HG02885 (cell line): ENCODE data around the gene RPS6KA5.
"Not testable (repeated sequence)": the region's sequence is repeated elsewhere in the genome, so short reads cannot be mapped to it uniquely, and the experiment has no call there.

Experiments
- ATAC-seq: cut with Tn5 transposase; IDR thresholded peaks from one replicate; pipeline ENCODE4 v1.9.1; 2021; ENCODE audit warnings: mild to moderate bottlenecking; ENCODE audit not compliant: unreplicated experiment, poor library complexity

RPS6KA5 gene

DNA sequence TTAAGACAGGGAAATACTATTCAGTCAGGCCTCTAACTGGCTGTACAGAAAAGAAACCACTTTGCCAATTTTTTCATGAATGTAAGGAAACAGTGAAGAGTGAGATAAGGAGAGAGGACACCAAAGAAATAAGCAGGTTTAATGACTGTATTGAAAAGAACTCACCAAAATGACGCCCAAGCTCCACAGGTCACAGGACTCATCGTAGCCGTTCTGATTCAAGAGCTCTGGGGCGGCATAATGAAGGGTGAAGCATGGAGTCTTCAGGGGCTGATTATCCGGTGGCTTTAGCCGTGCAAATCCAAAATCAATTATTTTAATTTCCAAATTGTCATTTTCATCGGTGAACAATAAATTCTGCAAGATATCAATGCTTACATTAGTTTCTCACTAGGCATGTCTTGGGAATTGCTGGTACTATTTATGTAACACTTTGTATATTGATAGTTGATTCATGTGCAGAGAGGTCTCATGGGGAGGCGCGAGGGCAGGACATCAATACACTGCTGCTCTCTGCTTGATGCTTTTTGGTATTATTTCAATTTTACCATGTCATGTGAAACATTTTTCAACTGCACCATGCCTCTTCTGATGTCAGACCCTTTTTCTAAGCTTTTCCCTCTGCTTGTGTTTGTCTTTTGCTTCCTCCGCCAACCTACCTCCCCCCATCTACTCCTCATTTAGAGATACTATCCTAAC lies 170.0 kb downstream of the RPS6KA5 start:
- ATAC-seq = no peak

- ATAC-seq = no peak
Measured at GRCh38 chr14:90886297-90886815, 174.1 kb downstream of the RPS6KA5 start.

- ATAC-seq = no peak
Measured at GRCh38 chr14:90883782-90884181, 176.7 kb downstream of the RPS6KA5 start.

GRCh38 chr14:90883197-90883596 lies 177.2 kb downstream of the RPS6KA5 start:
- no peak for ATAC-seq

DNA sequence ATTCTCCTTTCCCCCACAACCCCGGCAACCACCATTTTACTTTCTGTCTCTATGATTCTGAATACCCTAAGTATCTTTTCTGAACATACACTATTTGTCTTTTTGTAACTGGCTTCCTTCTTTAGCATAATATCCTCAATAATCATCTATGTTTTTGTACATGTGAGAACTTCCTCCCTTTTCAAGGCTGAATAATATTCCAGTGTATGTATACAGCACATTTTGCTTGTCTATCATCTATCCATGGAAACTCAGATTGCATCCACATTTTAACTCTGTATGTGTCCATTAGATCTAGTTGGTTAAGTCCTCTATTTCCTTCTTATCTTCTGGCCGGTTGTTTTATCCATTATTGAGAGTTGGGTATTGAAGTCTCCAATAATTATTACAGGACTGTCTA lies 180.2 kb downstream of the RPS6KA5 start:
- no peak for ATAC-seq

DNA sequence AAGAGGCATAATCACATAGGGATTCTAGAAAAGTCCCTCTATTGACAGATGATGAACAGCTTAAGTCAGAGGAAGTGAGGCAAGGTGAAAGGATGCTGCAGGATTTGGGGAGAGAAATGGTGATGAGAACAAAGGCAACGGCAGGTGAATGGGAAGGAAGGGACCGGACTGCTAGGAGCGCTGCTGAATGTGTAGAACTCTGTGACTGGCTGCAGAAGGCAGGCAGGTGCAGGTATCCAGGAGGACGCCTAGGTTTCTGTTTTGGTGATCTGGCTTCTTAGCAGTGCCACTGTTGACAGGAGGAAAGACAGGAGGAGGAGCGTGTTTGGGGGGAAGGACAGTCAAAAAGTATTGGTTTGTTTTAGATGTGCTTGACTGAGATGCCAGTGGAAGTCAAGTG lies 185.8 kb downstream of the RPS6KA5 start:
- ATAC-seq = no peak

DNA sequence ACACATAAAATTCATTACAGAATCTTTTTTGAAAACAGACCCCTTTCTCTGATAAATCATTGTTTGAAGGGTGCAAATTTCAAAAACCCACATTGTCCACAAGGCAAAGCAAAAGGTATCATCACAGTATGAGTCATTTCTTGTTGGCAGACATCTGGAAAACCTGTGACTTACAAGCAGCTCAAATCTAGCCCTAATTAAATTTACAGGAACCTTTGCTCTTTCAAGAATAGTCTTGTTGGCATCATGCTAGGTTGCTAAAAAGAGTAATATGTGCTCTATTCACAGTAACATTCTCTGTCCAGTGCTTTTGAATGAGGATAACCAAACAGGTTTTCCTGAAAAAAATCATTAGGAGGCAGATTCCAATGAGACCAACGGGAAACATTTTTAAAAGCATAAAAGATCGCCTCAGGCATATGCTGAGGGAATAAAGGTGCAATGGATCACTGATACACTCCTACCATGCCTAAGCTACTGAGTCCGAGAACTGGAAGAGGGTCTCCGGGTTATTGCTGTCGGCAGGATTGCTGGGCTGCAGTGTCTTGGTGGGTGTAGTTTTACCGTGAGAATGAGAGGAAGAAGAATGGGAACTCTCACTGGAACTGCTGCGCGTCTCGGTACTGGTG lies 188.7 kb downstream of the RPS6KA5 start:
- no peak for ATAC-seq

DNA sequence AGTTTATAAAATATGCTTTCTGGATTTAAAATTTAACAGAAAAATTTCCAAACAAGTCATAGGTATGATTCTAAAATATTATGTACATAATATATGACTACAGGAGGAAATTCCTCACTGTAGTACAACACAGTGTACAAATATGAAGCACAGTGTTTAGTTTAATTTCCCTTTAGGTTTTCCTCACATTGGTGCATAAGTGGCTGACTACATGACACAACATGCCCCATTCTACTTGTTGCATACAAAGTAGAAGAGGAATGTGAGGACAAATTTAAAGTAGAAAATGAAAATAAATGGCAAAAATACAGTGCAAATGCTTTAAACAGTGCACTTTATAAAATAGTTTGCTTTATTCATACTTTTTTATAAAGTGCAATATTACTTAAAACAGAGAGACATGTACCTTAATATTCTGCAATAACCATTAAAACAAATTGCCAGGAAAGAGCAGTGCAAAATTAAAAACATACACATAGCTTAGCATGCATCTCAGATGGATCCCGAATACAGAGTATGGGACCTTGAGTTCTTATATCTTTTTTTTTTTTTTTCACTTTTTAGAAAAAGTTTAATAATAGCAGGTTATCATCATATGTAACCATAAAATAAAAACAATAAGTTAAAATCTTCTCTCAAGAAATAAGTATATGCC lies 189.4 kb downstream of the RPS6KA5 start:
- no peak for ATAC-seq

GRCh38 chr14:90867501-90867900 lies 192.9 kb downstream of the RPS6KA5 start:
- ATAC-seq = no peak

GRCh38 chr14:90866833-90867232 lies 193.6 kb downstream of the RPS6KA5 start:
- ATAC-seq = no peak

- no peak for ATAC-seq
Measured at GRCh38 chr14:90864741-90865140, 195.7 kb downstream of the RPS6KA5 start.

GRCh38 chr14:90858511-90858910 lies 201.9 kb downstream of the RPS6KA5 start:
- no peak for ATAC-seq

GRCh38 chr14:90857866-90858265 lies 202.6 kb downstream of the RPS6KA5 start:
- no peak for ATAC-seq

DNA sequence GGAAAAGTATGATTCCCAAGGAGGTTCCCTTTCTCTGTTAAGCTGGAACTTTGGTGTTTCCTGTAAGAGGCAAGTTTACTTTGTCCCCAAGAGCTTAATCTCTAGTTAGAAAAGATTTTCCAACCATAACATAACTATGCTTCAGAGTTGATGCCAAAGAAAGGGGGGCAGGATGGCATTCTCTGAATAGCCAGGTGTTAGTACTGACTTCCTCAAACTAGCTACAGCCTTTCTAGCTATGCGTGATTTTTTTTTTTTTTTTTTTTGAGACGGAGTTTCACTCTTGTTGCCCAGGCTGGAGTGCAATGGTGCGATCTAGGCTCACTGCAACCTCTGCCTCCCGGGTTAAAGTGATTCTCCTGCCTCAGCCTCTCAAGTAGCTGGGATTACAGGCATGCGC lies 204.3 kb downstream of the RPS6KA5 start:
- ATAC-seq = not testable (repeated sequence)

- no peak for ATAC-seq
Measured at GRCh38 chr14:90853116-90853515, 207.3 kb downstream of the RPS6KA5 start.

DNA sequence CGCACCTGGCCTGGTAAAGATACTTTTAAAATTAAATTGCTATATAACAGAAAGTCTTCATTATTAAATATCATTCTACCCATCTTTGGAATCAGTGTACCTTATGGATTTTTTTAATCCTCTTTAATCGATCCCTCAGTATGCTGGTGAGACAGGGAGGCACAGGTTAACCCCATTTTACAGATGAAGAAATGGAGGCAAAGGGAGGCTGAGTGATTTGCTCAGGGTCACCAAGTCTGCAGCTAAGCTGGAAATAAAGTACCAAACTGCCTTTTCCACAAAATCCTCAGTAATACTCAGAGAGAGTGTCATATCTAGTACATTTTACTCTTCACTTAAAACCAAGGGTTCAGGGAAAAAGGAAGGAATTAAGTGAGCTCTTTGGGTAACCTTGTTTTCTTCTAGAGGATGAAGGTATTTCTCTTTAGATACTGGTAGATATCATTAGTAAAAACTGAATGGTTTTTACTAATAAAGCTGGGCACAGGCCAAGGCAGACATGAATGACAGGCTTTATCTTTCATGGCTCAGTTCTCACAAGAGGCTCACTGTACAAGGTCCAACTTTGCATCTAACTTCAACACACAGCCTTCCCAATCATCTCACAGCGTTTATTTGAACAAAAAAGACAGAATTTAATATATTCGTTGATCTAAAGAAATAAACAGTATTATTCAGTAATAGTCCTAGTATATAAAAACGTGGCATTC lies 209.0 kb downstream of the RPS6KA5 start:
- no peak for ATAC-seq

DNA sequence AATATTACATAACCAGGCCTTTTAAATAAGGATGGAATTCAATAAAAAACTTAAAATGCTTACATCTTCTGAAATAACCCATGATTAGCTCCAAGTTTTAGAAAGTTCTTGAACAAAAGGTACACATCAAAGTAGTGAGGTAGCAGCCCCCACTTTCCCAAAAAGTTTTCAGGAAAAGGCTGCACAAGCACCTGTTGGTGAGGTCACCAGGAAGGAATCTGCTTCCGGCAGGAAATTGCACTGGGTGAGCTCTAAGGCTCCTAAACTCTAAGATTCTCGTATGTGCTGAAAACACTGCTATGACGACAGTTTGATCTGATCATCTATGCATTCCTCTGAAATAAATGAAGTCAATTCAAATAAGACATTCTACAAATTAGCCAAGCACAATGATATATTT lies 210.0 kb downstream of the RPS6KA5 start:
- no peak for ATAC-seq

GRCh38 chr14:90849787-90850444 lies 210.5 kb downstream of the RPS6KA5 start:
- no peak for ATAC-seq

- ATAC-seq = no peak
Measured at GRCh38 chr14:90848944-90849731, 211.3 kb downstream of the RPS6KA5 start.

DNA sequence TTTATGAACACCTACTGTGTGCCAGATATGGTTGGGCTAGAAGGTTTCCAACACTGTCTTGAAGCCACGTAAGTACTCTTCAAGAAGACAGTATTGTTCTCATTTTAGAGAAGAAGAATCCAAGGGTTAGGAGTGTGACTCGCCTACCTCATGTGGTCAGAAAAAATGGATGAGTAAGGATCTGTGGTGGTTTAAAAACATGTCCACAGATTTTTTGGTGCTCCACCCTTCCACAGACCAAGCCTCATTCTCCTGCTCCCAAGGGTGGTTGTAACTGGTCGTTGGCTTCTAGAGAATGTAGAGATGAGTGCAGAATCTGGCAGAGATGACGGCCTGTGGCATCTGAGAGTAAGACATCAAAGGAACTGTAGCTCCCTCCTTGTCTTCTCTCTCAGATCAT lies 213.9 kb downstream of the RPS6KA5 start:
- no peak for ATAC-seq
